H1 (cell line): ENCODE results near the gene KMT2E. TPM values are rescaled to one million over a fixed set of nuclear protein-coding genes. Genes with fewer than 3 reads are reported as not detected.

ENCODE experiments used
- CHD1 ChIP-seq: IDR thresholded peaks from 2 replicates; pipeline ENCODE4 v1.6.1; 2012; ENCODE audit warnings: low read depth, low read length, improper control_type of control experiment
- FOSL1 ChIP-seq: IDR thresholded peaks from 2 replicates; pipeline ENCODE4 v1.6.1; 2011; ENCODE audit warnings: mild to moderate bottlenecking, low read depth, low read length, moderate library complexity; ENCODE audit not compliant: insufficient read depth
- GABPA ChIP-seq: IDR thresholded peaks from 2 replicates; pipeline ENCODE4 v1.6.1; 2011; ENCODE audit warnings: mild to moderate bottlenecking, low read length, moderate library complexity, borderline replicate concordance; ENCODE audit not compliant: insufficient read depth
- KDM1A ChIP-seq: fragments of 200-600, 300-600 bp; sonication (generic); IDR thresholded peaks from 2 replicates; pipeline ENCODE4 v1.7.1; 2016; ENCODE audit warnings: mild to moderate bottlenecking, low read length, borderline replicate concordance
- NANOG ChIP-seq: IDR thresholded peaks from 2 replicates; pipeline ENCODE4 v1.6.1; 2011; ENCODE audit warnings: low read length, low read depth, mild to moderate bottlenecking, inconsistent platforms; ENCODE audit not compliant: insufficient read depth, poor library complexity, severe bottlenecking
- SIRT6 ChIP-seq: IDR thresholded peaks from one replicate; pipeline ENCODE4 v1.7.1; 2012; ENCODE audit warnings: low read length, inconsistent platforms
- SIX5 ChIP-seq: IDR thresholded peaks from 2 replicates; pipeline ENCODE4 v1.6.1; 2011; ENCODE audit warnings: mild to moderate bottlenecking, low read depth, low read length
- polyA plus RNA-seq, 7 experiments: library from polyadenylated mRNA; depleted of rRNA in 3 of 7; stranded (reverse) in 5 of 7; unstranded in 2 of 7; fragments of >200 nt in 5 of 7; fragments of 200-250 nt in 2 of 7; gene quantifications; 1 replicate in 5 of 7; 2 replicates in 1 of 7; 4 replicates in 1 of 7; pipeline versions ENCODE4 v1.2.1 to v1.2.3, GENCODE V29; 2011 to 2013; ENCODE audit warnings: missing spikeins in 2 of 7, mixed read lengths in 2 of 7
- total RNA-seq: library from RNA; stranded (reverse); fragmentation: NEBNext Ultra II Directional; extraction: Animal tissue kit (Norgen Biotek cat#: 25700); gene quantifications from 2 replicates; pipeline ENCODE4 v1.2.1, GENCODE V29; 2021

Gene KMT2E
- total and polyA plus RNA-seq, 2 of the 8 experiments (the other 6 are each of a cell fraction or from before 2014, with no cell fraction given): 10.9 to 45.0 TPM

DNA sequence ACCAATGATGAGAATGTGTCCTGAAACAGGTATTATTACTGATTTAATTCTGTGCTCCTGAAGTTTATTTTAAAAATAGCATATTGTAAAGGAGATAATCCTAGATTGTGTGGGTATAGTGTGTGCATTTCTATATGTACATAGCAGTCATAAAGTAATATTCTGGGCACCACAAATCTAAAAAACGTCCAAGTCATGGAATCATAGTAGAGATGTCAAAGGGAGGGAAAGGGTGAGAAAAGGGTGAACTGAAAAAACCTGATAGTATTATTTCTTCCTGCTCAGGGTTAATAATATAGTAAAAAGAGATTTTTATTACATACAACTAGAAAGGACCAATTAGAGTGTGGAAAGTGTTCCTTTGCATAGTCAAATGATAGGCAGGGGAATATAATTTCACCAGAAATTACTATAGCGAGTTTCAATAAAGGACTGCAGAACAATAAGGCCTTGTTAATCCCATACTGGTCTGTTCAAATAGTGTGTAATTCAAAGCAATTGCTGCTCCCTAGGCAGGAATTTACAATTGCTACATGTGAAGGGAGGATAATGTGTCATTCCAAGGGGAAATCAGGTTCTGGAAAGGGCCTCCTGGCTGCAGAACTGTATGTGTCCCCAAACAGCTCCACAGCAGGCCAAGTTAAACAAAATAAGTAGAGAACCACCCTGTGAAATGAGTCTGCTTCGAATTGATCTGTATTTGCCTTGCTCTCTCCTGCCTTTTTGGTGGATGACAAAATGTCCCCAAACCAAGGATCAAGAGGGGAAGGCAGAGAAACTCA is 42.5 kb upstream of the KMT2E start (continued):
- no peak for TF ChIP-seq GABPA
- TF ChIP-seq NANOG: no peak
- TF ChIP-seq SIX5: no peak
- TF ChIP-seq KDM1A: no peak
- no peak for TF ChIP-seq SIRT6
- no peak for TF ChIP-seq CHD1
- no peak for TF ChIP-seq FOSL1
